HG03045 (cell line): ENCODE data around the gene CPNE2.
"Not testable (repeated sequence)": the region's sequence is repeated elsewhere in the genome, so short reads cannot be mapped to it uniquely, and the experiment has no call there.

Source experiments
- ATAC-seq: cut with Tn5 transposase; IDR thresholded peaks from one replicate; pipeline ENCODE4 v1.9.1; 2021; ENCODE audit warnings: mild to moderate bottlenecking, moderate library complexity; ENCODE audit not compliant: unreplicated experiment

The CPNE2 gene

DNA sequence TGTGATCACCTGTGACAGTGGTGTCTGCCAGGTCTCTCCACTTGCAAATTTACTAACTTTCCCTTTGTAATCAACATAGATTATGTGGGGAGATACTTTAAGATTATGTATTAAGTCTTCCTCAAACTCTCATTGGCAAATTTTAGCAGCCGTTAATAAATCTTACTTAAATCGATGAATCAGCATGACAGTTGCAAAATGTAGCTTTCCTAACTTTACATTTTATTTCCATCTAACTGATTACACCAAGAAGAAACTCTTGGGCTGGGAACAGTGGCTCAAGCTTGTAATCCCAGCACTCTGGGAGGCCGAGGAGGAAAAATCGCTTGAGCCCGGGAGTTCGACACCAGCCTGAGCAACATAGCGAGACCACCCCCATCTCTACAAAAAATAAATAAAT is 23.3 kb upstream of the CPNE2 start:
- no peak for ATAC-seq

DNA sequence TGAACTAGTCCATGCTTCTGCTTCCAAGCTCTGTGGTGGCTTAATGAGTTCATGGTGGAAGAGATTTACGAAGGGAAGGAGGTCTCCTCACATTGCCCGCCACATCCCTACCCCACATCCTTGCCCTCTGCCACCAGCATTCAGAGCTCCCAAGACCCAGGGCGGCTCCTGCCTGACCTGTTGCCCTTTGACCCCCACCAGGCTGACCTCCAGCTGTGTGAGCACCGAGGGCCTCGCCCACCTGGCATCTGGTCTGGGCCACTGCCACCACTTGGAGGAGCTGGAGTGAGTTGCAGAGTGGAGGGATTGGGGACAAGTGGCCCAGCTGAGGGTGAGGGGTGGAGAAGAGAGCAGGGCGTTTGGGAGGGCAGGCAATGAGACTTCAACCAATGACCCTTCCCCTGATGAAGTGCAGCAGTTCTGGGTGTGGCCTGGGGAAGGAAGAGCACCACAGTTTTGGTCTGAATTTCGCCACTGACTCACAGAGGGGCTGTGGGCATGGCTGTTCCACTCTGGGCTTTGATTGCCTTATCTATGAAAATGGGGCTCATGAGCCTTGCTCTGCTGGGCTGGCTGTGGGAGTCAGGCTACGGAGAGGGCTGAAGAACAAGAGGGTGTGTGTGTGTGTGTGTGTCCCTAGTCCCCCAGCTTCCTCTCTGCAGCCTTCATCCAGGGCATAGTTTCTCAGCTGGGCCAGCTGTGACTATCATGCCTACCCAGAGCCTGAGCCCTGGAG is 22.6 kb upstream of the CPNE2 start:
- ATAC-seq, result no peak

DNA sequence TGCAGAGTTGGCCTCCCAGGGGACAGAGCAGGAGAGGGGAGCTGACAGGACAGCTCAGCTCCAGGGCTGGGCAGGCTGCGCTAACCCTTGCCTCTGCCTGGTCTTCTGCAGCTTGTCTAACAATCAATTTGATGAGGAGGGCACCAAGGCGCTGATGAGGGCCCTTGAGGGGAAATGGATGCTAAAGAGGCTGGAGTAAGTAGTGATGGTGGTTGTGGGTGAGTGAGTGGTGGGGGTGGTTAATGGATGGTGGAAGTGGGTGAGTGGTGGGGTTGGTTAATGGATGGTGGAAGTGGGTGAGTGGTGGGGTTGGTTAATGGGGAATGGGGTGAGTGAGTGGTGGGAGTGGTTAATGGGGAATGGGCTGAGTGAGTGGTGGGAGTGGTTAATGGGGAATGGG is 22.0 kb upstream of the CPNE2 start:
- ATAC-seq, result no peak

DNA sequence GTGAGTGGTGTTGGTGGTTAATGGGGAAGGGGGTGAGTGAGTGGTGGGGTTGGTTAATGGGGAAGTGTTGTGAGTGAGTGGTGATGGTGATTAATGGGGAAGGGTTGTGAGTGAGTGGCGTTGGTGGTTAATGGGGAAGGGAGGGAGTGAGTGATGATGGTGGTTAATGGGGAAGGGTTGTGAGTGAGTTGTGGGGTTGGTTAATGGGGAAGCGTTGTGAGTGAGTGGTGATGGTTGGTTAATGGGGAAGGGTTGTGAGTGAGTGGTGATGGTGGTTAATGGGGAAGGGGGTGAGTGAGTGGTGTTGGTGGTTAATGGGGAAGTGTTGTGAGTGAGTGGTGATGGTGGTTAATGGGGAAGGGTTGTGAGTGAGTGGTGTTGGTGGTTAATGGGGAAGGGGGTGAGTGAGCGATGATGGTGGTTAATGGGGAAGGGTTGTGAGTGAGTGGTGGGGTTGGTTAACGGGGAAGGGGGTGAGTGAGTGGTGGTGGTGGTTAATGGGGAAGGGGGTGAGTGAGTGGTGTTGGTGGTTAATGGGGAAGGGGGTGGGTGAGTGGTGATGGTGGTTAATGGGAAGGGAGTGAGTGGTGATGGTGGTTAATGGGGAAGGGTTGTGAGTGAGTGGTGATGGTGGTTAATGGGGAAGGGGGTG is 21.2 kb upstream of the CPNE2 start:
- not testable (repeated sequence) for ATAC-seq

DNA sequence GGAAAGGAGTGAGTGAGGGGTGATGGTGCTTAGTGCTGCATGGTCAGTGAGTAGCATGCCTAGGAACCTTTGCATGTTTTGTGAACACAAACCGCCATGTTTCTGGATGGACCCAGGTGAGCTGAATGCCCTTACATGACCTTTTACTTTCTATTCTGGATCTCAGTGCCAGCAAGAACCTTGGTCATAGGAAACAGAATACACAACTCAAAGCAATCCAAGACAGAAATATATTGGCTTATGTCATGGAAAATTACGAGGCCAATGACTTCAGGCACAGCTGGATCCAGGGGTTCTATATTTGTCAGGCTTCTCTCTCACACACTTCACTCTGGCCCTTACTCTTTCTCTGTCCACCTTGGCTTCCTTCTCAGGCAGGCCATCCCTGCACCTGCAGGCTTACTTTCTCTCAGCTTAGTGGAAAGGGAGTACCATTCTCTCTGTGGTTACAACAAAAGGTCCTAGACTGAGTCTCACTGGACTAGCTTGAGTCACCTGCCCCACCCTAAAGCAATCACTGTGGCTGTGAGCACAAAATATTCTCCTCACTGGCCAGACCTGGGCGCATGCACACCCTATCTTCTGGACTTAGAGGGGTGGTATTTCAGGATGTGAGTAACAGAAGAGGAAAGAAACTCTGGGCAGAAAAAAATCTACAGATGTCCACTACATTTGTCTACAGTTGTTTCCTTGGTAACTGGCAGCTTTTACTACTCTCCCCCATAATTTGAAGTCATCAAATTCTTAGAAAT is 20.4 kb upstream of the CPNE2 start:
- ATAC-seq, result no peak

DNA sequence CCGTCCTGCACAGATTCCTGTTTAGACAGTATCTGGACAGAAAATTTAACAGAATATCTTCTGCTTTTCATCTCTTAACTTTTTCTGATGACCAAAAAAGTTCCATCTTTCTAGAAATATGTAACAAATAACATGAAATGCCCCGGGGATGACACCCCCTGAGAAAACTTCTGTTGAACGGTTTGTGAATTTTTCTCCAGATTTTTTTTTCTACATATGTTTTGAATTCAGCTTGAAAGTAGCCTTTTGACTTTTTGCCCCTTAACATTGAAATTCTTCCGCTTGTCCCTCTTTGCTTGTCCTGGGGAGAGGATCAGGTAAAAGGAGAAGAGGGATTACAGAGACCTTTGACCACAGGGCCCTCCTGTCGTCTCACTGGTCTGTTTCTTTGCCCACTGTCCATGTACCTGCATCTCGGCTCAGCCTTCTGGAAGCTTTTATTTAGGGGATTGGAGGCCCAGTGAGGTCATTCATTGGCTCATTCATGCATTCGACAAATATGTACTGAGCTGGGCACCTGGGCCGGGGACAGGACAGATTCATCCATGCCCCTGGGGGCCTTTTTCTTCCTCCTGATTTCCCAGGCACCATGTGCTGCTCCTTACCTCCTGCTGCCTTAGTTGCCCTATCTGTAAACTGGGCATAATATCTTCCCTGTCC is 19.6 kb upstream of the CPNE2 start:
- ATAC-seq, result no peak

DNA sequence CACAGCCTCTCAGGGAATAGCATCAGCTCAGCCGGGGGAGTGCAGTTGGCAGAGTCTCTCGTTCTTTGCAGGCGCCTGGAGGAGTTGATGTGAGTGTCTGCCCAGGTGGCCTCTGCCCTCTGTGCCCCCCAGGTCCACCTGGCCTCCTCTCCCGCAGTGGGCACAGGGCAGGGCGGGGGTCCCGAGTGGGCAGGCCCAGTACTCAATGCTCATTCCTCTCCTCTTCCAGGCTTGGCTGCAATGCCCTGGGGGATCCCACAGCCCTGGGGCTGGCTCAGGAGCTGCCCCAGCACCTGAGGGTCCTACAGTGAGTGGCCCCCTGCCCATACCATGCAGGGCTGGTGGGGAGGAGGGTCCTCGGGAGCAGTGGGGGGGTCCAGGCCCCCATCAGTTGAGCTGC is 14.7 kb upstream of the CPNE2 start:
- ATAC-seq, result no peak

DNA sequence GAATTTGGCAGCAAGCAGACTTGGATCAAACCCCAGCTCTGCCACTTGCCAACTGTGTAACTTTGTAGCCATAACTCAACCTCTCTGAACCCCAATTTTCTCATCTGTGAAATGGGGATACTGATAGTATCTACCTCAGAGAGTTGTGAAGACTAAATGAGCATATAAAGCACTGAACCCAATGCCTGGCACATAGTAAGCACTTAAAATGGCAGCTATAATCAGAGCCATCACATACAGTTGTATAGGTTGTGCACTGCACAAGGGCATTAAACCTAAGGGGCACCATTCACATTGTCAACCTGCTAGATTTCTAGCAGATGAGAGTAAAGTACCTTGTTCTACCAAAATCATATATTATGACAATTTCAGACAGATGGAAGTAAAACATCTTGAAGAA is 10.6 kb upstream of the CPNE2 start:
- ATAC-seq, result no peak

DNA sequence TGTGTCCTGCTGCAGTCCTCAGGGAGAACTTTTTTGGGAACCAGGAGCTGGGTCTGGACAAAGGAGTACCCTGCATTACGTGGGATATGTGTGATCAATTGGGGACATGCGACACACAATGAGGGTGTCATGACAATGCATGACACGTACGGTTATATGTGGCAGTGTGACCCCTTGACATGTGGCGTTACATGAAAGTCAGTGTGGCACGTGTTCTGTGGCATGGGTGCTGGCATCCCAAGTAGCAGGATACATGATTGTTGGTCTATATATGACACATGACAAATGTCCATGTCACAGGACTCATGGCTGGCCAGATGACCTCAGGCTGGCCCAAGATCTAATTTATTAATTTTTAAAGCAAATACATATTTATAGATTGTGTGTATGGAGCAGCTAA is 9.7 kb upstream of the CPNE2 start:
- no peak for ATAC-seq

DNA sequence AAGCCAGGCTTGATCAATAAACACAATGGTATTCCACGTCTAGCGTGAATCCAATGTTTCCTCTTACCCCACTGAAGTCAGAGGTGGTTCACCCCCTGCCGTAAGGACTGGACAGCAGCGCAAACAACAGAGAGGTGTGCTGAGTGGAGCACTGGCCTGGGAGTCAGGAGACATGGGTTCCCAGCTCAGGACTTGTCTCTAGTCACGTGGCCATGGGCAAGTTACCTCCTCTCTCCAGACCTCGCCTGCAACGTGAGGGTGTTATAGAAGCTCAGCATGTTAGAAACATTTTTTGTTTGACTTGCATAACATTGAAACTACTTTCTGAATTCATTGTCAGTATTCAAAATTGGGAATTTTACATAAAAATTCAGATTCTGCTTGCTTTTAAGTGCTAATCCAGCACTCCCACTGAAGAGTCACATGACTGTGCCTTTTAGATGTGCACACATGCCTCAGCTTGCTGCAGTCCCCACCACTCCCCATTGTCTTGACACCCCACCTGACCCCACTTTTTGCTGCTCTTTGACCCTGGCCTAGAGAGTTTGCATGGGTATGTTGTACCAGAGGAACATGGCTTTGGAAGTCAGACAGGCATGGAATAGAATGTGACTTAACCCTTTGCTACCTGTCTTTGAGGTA is 8.8 kb upstream of the CPNE2 start:
- ATAC-seq, result no peak

DNA sequence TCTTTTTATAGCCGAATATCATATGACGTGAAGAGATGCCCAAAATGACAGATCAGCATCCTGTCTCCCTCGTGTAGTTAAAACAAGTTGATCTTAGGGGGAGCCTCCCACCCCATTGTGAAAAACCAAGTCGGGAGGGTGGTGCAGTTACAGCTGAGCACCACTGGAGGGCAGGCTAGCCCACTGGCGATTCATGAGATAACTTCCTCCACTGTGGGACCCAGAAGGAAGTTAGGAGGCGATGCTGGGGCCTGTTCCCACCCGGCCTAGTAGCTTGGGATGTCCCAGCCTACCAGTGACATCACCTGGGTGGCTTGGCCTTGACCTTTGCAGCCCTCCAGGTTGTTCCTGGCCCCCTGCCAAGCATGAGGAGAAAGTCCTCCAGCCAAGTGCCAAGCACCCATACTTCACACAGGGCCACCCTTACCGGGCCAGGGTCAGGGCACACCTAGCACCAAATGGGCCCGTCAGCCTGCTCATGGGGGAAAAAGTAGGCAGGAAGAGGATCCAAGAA is 8.1 kb upstream of the CPNE2 start:
- ATAC-seq, result peak; percentile 47

DNA sequence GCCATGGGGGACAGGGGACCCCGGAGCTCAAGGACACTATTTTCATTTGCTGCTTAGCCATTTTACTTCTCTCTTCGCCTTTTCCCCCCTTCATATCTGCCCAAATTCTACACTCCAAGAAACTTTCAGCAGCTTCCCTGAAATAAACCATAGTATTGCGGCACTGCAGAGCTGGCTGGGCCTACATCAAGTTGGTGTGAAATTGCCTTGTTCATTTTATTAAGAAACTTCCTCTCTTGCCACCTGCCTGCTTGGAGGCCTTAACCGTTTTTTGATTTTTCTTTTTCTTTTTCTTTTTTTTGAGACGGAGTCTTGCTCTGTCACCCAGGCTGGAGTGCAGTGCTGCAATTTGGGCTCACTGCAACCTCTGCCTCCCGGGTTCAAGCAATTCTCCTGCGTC is 7.4 kb upstream of the CPNE2 start:
- ATAC-seq, result no peak

DNA sequence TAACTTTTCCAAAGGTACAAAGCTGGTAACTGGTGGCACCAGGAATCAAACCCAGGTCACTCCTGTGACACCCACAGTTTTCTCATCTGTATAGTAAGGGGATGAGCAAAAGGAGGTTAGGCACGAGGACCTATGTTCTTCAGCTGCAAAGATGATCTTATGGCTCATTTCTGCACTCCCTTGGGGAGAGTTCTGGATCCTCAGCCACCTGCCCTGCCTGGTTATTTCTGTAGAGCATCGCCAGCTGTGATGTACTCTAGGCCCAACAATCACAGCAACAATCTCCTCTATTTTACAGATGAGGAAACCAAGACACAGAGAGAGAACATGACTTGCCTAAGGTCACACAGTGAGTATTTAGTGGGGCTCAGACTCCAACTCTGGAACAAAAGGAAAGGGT is 5.4 kb upstream of the CPNE2 start:
- no peak for ATAC-seq

DNA sequence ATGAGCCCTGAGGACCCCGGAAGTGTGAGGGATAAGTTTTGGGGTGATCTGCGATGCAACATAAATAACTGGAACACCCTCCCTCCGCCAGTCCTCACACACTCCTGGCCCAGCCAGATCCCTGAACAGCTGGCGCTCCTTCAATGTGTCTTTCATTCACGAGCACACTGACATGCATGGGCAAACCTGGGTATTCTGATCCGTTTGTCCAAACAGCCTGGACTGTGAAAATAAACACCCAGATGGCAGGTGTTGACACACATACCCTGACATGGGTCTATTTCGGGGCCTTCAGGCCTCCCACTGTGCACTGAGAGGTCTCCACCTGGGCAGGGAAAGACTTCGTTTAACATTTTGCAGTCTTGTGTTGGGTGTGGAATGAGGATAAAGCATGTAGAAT is 3.0 kb upstream of the CPNE2 start:
- ATAC-seq, result no peak

DNA sequence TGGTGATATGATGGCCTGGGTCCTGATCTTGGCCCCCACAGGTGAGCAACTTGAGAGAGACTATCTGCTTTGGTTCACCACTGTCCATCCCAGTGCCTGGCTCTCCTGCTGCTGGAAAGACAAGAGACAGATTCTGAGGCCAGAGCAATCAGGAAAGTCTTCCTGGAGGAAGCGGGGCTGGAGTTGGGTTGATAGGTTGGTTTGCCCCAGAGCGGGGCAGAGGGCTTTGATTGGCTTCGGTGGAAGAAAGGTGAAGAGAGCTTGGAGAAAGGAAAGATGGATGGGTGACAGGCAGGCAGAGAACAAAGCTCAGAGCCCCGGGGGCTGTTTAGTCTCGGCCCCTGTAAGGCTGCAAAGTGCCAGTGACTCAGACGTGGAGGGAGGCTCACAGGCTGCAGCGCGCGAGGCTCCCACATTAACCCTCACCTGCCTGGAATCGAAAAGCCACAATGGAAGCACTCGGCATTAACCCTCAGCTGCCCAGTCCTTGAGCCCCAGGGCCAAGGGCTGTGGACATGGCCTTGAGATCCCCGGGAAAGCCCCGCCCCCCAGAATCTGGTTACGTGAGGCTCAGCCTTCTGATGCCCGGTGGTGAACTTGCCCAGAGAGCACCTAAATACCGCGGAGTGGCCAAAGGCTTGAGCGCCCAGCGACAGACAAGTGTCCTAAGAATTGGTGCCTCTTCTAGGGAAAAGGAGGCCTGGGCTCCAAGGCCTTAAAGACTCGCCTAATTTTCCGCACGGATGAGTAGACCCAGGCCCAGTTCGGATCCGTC is 996 bp upstream of the CPNE2 start:
- no peak for ATAC-seq

DNA sequence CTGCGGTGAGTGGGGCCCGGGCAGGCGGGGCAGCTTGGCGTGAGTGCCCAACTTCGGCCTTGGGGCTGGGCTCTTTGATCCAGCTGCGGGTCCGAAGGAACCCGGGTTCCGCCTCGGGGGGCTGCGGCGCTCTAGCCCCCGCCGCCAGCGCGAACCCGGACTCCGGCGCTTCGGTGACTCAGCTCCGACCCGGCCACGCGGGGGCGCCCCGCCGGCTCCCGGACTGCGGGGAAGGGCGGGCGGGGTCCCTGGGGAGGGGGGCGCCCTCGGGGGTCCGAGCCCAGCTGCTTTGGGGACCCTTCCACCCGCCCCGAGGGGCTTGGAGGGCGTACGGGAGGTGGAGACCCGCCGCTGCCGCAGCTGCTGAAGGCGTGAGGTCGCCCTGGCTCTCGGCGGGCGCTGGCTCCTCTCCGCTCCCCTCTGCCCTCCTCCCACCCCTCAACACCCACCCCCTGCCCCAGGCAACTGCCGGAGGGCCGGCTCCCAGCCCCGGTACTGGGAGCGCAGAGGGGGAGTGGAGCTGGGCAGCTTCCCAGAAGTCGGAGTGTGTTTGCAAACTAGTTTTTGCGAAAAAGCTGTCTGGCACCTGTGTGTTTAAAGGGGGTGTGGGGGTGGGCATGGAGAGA is 516 bp downstream of the CPNE2 start:
- peak; percentile 34 for ATAC-seq

DNA sequence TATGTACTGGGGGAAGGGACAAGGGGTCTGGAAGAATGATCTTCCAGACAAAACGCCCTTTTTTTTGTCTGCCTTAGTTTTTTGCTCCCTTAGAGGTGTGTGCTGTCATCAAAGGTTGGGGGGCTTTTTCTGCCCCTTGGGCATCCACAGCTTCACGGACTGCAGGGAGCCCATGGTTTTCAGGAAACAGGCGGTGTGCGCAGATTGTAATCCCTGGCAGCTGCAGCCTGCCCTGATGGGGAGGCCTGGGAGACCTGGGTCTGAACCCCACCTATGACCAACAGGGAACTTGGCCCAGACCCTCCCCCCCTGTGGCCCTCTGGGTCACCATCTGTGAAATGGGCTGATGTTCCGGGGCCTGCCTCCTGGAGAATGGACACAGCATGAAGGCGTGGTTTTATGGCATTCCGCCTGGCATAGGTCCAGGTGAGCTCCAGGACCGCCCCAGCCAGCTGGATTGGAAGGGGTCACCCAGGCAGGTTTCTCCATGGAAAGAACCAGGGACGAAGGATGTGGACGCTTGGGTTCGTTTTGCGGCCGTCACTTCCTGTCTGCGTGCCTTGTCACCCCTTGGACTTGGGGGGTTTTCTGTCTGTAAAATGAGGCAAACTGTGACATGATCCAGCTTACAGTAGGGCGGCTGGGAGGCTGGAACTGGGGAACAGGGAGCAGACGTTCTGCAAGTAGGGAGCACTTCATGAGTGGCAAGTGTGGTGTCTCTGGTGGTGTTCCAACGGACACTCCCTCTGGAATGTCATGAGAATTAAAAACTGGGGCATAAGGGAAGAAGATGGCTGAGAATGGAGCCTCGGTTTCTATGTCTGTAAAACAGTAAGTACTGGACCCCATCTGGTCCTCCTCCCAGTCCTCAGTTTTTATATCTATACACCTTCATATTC is 1.5 kb downstream of the CPNE2 start:
- ATAC-seq, result no peak

DNA sequence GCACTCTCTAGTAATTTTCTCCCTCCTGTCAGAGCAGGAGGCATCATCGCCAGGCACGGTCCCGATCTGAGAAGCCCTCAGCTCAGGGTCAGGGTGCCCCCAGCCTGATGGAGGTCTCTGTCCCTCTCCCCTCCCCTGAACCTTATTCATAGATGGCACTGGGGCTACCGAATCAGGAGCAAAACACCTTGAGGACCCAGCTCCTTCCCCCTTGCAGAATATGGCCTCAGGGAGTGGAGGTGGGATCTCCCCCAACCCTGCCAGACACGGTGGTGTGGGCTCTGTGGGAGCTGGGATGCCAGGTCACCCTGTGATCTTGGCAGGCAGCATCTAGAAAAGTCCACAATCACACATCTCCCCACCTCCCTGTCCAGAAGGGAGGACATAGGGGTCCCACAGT is 2.5 kb downstream of the CPNE2 start:
- no peak for ATAC-seq

DNA sequence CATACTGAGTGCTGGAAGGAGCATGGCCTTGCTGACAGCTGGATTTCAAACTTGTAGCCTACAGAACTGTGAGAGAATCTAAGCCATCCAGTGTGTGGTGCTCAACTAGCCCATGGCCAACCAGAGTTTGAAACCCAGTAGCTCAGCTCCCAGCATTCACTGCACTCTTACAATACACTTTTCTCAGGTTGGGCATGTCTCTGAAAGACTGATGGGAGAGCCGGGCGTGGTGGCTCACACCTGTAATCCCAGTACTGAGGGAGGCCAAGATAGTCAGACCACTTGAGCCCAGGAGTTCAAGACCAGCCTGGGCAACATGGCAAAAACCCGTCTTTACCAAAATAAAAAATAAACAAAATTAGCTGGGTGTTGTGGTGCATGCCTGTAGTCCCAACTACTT is 3.8 kb downstream of the CPNE2 start:
- ATAC-seq, result no peak
